ENCODE measurements around the gene ACOX3. TPM values are rescaled to one million over a fixed set of nuclear protein-coding genes. Genes with fewer than 3 reads are reported as not detected.

Gene ACOX3
- polyA plus RNA-seq, 2 of the 4 experiments (the other 2 are of a cell fraction), result 4.9 to 8.2 TPM

GRCh38 chr4:8321771-8322170 is 118.8 kb downstream of the ACOX3 start:
- Histone ChIP-seq H3K9me3 (no peaks in the 10 kb centered on the region; the same call in 2 of the 3 replicates), H3K4me2 (no peak overlapping the region), H3K4me1 (peaks cover under 1% of the 10 kb centered on the region; the same call in 1 of the 3 replicates), H3K4me3 (no peak overlapping the region), H3K27ac (no peak overlapping the region)
- CTCF ChIA-PET, result no interaction called here
- TF ChIP-seq KDM1A (IDR thresholded peaks at IDR 0.05; ENCODE audit: low read depth), result no peak
- TF ChIP-seq JUN (IDR thresholded peaks at IDR 0.05), result no peak
- no peak for TF ChIP-seq HES2 (IDR thresholded peaks at IDR 0.05)
- no peak for TF ChIP-seq HOXB5 (CRISPR knock-in tag; IDR thresholded peaks at IDR 0.05)
- ATAC-seq (no peak), FAIRE-seq (no peak), DNase-seq (ENCODE audit: low read depth in 1 of 2, low spot score in 1 of 2) (no peak)
- POLR2A ChIA-PET, result no interaction called here
- 60% methylated on average over 5 of the region's 5 CpGs for WGBS (ENCODE audit: missing lambda C conversion rate)

DNA sequence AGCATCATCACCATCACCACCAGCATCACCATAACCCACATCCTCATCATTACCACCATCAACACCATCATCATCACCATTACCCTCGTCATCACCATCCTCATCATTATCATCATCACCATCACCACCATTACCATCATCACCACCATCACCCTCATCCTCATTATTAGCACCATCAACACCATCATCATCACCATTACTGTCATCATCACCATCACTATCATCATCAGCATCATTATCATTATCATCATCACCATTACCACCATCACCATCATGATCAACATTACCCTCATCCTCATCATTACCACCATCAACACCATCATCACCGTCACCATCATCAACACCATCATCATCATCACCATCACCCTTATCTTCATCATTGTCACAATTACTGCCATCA is 119.3 kb downstream of the ACOX3 start:
- peaks cover 6% of the 10 kb centered on the region for H3K4me1 ChIP-seq

GRCh38 chr4:8320386-8320750 is 120.2 kb downstream of the ACOX3 start:
- Histone ChIP-seq H3K4me1 (peaks cover 15% of the 10 kb centered on the region), H3K4me2 (no peak overlapping the region), H3K4me3 (no peak overlapping the region), H3K27ac (no peak overlapping the region), H3K9me3 (no peaks in the 10 kb centered on the region; the same call in 2 of the 3 replicates)
- WGBS (ENCODE audit: missing lambda C conversion rate), result 83% methylated on average over 1 of the region's 2 CpGs
- ATAC-seq (no peak; a peak in 1 of 6 replicates), DNase-seq (ENCODE audit: low read depth in 1 of 2, low spot score in 1 of 2) (no peak), FAIRE-seq (no peak)
- TF ChIP-seq BHLHE40 (IDR thresholded peaks at IDR 0.05; ENCODE audit: low read depth, low read length), result no peak
- TF ChIP-seq HES2 (IDR thresholded peaks at IDR 0.05), result no peak
- TF ChIP-seq KDM1A (IDR thresholded peaks at IDR 0.05; ENCODE audit: low read depth), result no peak
- no peak for TF ChIP-seq JUN (IDR thresholded peaks at IDR 0.05)
- TF ChIP-seq RCOR1 (IDR thresholded peaks at IDR 0.05; ENCODE audit: low read depth, low read length), result no peak
- no peak for TF ChIP-seq ELK1 (IDR thresholded peaks at IDR 0.05; ENCODE audit: low read depth, low read length)
- TF ChIP-seq ESRRA (IDR thresholded peaks at IDR 0.05; ENCODE audit: borderline replicate concordance, low read length), result no peak
- TF ChIP-seq HDAC2 (IDR thresholded peaks at IDR 0.05), result no peak
- no peak for TF ChIP-seq PBX3 (IDR thresholded peaks at IDR 0.05)
- TF ChIP-seq, protein P1, sequence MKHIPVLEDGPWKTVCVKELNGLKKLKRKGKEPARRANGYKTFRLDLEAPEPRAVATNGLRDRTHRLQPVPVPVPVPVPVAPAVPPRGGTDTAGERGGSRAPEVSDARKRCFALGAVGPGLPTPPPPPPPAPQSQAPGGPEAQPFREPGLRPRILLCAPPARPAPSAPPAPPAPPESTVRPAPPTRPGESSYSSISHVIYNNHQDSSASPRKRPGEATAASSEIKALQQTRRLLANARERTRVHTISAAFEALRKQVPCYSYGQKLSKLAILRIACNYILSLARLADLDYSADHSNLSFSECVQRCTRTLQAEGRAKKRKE (CRISPR knock-in tag; IDR thresholded peaks at IDR 0.05; ENCODE audit: low read depth), result no peak
- no peak for TF ChIP-seq NFE2L2 (conservative IDR thresholded peaks at IDR 0.05; ENCODE audit: low read length)
- TF ChIP-seq SMC3 (IDR thresholded peaks at IDR 0.05), result no peak
- no peak for TF ChIP-seq KDM5A (IDR thresholded peaks at IDR 0.05)
- no peak for TF ChIP-seq HMGXB4 (CRISPR knock-in tag; IDR thresholded peaks at IDR 0.05; ENCODE audit: borderline replicate concordance)
- TF ChIP-seq RNF2 (IDR thresholded peaks at IDR 0.05; ENCODE audit: borderline replicate concordance, low read depth), result no peak
- ChIA-PET CTCF (interaction anchor here (1.1 kb wide), 1 partner anchor 54 kb away, joined by 3 read pairs; no protein-coding TSS in a partner anchor), POLR2A (no interaction called here)

More for the DNA sequence above, 119.3 kb downstream of the ACOX3 start:
- ATAC-seq, result no peak
- Histone ChIP-seq H3K27ac (no peak overlapping the region), H3K4me3 (no peak overlapping the region), H3K4me2 (no peak overlapping the region), H3K9me3 (no peaks in the 10 kb centered on the region; the same call in 2 of the 3 replicates)
- WGBS (ENCODE audit: missing lambda C conversion rate), result 77% methylated on average over 2 of the region's 2 CpGs
- POLR2A ChIA-PET, result no interaction called here
- TF ChIP-seq FOXS1 (CRISPR knock-in tag; IDR thresholded peaks at IDR 0.05) (no peak), RAD21 (conservative IDR thresholded peaks at IDR 0.05 in 1 of 2, IDR thresholded peaks at IDR 0.05 in 1 of 2) (no peak), ELK1 (IDR thresholded peaks at IDR 0.05; ENCODE audit: low read depth, low read length) (no peak), RNF2 (IDR thresholded peaks at IDR 0.05; ENCODE audit: borderline replicate concordance, low read depth) (no peak)
- FAIRE-seq, result no peak
- DNase-seq (ENCODE audit: low read depth in 1 of 2, low spot score in 1 of 2), result no peak
- CTCF ChIA-PET, result no interaction called here
